HTR-8/SVneo (cell line): Measurements from ENCODE around the gene NUDT22.

Source experiments
- DNase-seq: peaks from one replicate; pipeline ENCODE4 v3.0.0; 2011; ENCODE audit warnings: low spot score, mixed read lengths; ENCODE audit not compliant: insufficient read length
- FAIRE-seq: peaks from 2 replicates; lab custom pipeline; 2011; peaks lifted over from hg19 to GRCh38; lab: Jason Lieb, UNC

The NUDT22 gene

DNA sequence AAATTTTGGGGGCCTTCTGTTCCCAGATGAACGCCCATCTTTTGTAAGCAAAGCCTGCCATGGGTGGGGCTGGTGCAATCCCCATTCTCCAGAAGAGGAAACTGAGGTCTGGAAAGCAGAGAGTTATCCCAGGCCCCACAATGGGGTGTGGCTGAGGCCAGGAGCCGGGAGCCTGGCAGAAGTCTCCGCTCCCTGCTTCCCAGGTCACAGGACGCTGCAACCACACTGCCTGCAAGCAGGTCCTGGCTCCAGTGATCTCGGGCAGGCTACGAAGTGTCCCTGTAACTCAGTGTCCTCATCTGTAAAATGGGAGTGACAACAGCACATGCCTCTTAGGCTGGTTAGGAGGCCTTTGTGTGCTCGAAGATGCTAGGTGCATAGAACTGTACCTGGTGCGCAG is 27.0 kb downstream of the NUDT22 start:
- FAIRE-seq (no peak), DNase-seq (no peak)

DNA sequence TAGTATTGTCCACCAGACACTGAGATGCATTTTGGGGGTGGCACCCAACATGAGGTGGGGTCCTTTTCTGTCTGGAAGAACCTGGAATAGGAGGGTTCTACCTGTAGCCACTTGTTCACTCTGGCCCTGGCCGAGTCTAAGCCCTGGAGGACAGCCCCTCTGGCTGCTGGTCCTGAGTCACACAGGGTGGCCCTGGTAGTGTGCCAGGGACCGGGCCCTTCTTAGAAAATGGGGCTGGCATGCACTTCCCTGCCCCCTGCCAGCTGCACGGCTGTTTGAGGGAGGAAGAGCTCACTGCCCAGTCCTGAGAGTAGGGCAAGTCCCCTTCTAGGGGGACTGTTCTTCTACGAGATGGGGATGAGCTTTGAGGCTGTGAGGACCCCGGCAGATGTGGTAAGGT is 27.4 kb downstream of the NUDT22 start:
- FAIRE-seq (no peak), DNase-seq (no peak)

DNA sequence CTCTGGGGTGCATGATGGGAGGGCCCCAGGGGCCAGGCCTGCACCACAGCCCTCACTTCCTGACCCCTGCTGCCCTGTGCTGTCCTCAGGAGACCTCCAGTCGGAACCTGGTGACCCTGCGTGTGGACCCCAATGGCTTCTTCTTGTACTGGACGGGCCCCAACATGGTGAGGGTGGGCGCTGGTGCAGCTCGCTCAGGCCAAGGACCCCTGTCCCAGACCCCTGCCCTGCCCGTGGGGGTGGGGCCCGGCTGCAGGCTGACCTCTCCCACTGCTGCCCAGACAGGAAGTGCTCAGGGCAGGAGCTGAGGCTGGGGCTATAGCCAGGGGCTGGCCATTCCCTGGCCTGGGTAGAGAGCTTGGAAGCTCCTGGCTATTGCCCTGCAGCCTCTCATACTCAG is 28.3 kb downstream of the NUDT22 start:
- FAIRE-seq, result no peak
- DNase-seq, result no peak

DNA sequence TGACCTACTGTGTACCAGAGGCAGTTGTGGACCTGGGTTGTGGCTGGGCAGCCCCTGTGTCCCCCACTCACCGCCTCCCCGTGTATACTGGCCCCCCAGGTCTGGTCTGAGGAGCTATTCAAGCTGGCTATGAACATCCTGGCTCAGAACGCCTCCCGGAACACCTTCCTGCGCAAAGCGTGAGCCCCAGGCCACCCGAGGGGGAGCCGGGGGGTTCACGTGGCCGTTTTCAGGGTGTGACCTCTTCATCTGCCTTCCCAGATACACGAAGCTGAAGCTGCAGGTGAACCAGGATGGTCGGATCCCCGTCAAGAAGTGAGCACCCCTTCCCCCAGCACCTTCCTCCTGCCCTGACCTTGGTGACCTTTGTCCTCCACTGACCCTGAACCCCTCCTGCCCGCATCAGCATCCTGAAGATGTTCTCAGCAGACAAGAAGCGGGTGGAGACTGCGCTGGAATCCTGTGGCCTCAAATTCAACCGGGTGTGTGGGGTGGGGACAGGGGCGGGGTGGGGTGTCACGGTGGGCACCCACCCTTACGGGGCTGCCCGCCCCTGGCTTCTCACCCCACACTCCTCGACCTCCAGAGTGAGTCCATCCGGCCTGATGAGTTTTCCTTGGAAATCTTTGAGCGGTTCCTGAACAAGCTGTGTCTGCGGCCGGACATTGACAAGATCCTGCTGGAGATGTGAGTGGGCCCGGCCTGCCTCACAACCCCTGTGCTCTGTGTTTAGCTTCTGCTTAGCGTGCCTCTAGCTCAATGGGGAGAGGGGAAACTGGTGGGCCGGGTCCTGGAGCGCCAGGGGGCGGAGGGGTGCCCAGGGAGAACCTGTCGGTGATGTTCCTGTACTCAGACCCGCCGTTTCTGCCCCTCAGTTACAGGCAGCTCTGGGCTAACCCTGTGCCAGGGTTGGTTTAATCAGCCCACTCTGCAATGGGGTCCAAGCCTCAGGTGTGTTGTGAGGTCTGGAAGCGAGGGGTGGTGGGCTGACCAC is 29.4 kb downstream of the NUDT22 start:
- DNase-seq, result no peak
- FAIRE-seq, result no peak

DNA sequence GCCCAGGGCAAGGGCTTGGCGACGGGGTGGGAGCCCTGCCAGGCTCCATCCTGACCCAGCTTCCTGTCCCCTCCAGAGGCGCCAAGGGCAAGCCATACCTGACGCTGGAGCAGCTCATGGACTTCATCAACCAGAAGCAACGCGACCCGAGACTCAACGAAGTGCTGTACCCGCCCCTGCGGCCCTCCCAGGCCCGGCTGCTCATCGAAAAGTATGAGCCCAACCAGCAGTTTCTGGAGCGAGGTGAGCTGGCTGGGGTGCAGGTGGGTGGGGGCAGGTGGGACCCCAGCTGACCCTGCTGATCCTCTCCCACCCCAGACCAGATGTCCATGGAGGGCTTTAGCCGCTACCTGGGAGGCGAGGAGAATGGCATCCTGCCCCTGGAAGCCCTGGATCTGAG is 30.2 kb downstream of the NUDT22 start:
- FAIRE-seq, result no peak
- no peak for DNase-seq

DNA sequence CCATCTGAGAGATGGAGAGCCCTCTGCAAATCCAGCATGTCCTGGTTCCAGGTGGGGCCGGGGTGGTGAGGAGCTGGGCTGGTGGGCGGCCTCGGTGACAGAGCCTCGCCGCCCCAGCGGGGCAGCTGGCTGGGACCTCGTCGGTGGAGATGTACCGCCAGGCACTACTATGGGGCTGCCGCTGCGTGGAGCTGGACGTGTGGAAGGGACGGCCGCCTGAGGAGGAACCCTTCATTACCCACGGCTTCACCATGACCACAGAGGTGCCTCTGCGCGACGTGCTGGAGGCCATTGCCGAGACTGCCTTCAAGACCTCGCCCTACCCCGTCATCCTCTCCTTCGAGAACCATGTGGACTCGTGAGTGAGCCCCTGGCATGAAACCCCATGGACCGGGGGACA is 32.3 kb downstream of the NUDT22 start:
- DNase-seq (no peak), FAIRE-seq (no peak)

DNA sequence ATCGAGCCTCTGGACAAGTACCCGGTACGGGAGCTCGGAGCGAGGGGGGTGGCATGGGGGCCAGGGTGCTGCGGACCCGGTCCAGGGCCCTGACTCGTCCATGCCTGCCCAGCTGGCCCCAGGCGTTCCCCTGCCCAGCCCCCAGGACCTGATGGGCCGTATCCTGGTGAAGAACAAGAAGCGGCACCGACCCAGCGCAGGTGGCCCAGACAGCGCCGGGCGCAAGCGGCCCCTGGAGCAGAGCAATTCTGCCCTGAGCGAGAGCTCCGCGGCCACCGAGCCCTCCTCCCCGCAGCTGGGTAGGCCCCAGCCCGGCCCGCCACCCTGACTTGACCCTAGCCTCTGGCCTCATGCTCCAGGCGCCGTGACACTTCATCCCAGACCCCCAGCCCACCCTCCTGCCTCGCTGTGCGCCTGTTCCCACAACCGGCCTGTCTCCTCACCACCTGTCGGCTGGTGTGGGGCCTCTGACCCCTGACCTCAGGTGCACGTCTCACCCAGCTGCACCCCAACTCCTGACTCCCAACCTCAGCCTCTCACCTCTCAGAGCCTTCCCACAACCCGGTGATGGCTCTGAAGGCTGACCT is 33.0 kb downstream of the NUDT22 start:
- DNase-seq (no peak), FAIRE-seq (no peak)

DNA sequence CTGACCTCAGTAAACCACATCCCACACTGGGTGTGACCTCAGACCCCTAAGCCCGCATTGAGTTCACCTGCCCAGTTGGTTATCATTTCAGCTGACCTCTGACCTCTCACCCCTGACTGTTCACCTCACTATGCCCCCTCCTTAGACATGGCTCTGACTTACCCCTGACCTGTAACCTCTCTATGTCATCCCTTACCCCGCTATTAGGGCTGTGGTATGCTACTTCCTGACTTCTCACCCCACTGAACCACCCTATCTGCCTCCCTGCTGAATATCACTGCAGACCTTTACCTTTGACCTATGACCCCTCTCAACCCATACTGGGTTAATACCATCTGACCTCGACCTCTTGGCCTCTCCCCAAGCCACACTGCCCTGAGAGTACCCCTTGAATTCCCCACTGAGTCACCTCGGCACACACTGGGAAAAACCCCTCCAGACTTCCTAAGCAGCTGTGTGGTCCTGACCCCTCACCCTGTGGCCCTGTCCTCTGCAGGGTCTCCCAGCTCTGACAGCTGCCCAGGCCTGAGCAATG is 33.5 kb downstream of the NUDT22 start:
- FAIRE-seq (no peak), DNase-seq (no peak)

DNA sequence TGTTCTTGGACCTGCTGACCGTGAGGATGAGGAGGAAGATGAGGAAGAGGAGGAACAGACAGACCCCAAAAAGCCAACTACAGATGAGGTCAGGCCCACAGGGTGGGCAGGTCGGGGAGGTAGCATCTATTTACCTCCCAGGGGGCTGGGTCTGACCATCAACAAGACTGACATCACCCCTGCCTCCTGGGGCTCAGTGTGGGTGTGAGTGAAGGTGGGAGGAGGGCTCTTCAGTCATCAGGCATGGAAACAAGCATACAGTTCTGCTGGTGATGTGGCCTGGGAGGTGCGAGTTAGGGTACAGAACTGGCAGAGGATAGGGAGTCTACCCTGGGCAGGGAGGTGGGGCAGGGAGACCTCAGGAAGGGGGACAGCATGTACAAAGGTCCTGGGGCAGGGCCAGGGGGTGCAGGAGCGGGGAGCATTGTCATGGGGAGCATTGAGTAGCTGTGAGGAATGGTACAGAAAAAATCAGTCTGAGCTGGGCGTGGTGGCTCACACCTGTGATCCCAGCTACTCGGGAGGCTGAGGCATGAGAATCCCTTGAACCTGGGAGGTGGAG is 34.2 kb downstream of the NUDT22 start:
- DNase-seq (no peak), FAIRE-seq (no peak)

DNA sequence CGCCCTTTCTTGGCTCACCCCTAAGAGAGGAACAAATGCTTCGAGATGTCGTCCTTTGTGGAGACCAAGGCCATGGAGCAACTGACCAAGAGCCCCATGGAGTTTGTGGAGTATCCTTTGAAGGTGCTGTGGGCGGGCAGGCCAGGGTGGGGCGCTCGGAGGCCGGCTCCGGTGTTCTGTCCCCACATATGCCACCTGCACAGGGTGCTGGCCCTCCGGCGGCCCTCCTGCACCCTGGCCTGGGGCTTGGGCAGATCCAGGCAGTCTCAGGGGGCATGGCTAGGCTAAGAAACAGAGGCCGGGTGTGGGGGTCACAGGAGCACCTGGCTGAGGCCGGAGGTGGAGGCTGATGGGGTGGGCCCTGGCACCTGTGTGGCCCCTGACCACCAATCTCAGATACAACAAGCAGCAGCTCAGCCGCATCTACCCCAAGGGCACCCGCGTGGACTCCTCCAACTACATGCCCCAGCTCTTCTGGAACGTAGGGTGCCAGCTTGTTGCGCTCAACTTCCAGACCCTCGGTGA is 35.5 kb downstream of the NUDT22 start:
- no peak for DNase-seq
- no peak for FAIRE-seq

DNA sequence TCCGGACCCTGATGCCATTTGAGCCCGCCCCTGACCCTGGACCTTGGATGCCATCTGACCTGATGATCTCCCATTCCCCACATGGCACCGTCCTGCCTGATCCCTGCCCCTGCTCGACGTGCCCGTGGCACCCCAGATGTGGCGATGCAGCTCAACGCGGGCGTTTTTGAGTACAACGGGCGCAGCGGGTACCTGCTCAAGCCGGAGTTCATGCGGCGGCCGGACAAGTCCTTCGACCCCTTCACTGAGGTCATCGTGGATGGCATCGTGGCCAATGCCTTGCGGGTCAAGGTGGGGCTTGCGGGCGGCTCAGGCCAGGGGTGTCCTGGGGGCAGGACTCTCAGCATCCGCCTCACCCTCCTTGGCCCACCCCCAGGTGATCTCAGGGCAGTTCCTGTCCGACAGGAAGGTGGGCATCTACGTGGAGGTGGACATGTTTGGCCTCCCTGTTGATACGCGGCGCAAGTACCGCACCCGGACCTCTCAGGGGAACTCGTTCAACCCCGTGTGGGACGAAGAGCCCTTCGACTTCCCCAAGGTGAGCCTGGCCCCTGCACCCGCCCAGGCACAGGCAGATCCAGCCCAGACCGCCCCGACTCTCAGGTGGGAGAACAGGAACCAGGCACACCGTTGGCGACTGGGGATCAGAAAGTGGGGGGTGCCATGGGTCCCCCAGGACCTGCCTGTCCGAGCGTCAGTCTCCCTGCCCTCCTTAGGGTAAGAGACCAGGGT is 36.4 kb downstream of the NUDT22 start:
- no peak for FAIRE-seq
- no peak for DNase-seq

DNA sequence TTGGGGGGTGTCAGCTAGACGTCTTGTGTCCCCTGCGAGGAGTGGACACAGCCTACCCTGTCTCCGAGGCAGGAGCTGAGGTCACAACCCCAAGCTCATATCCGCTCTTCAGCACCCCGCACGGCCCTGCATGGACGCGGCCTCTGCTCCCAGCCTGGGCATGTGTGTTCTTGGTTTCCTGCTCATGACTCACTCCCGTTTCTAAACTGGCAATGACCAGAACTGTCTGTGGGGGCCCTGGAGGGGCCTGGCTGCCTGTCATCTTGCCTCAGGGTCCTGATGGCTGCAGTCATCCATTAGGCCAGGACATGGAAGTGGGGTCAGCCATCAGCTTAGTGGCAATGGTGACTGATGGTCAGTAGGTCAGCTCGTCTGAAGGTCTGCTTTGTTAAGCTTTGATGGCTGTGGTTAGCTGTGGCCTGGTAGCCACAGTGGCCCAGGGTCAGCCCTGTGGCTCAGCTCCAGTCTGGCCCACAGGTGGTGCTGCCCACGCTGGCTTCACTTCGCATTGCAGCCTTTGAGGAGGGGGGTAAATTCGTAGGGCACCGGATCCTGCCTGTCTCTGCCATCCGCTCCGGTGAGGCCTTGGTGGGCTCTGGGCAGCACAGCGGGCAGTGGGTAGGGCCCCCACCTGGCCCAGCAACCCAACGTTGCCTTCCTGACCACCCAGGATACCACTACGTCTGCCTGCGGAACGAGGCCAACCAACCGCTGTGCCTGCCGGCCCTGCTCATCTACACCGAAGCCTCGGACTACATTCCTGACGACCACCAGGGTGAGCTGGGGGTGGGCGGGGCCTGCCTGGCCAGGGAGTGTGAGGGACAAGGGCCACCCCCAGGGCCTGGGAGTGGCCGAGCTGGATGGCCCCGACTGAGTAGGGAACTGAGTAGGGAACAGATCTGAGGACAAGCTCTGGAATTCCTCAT is 37.2 kb downstream of the NUDT22 start:
- no peak for DNase-seq
- no peak for FAIRE-seq

DNA sequence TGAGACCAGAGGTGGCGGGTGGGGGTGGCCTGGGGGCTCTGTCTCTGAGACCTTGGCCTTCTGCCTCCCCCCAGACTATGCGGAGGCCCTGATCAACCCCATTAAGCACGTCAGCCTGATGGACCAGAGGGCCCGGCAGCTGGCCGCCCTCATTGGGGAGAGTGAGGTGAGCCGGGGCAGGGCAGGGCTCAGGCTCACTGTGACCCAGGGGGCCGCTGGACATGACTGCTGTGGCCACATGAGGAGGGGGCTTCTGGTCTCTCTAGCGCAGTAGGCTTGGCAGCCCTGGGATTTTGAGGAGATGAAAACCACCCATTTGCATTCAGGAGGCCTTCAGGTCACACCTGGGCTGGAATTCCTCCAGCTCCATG is 37.9 kb downstream of the NUDT22 start:
- DNase-seq (no peak), FAIRE-seq (no peak)

DNA sequence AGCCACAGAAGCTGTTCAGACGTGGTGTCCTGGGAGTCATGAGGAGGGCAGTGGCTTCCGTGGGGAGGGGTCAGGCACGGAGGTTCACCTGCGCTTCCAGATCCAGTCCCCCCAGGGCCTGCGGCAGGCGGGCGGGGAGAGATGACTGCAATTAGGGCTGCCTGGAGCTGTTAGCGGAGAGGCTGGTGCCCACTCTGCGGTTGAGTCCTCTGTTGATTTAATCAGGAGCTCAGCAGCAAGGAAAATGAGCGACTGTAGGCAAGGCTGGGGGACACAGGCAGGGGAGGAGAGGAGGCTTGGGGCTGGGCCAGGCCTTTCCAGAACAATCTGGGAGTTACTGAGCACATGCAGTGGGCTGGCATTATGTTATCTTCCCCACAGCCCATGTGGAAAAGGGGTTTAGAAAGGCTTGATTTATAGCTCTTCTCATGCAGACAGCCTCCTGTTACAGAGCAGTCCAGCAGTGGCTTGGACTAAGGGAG is 38.3 kb downstream of the NUDT22 start:
- no peak for DNase-seq
- no peak for FAIRE-seq

DNA sequence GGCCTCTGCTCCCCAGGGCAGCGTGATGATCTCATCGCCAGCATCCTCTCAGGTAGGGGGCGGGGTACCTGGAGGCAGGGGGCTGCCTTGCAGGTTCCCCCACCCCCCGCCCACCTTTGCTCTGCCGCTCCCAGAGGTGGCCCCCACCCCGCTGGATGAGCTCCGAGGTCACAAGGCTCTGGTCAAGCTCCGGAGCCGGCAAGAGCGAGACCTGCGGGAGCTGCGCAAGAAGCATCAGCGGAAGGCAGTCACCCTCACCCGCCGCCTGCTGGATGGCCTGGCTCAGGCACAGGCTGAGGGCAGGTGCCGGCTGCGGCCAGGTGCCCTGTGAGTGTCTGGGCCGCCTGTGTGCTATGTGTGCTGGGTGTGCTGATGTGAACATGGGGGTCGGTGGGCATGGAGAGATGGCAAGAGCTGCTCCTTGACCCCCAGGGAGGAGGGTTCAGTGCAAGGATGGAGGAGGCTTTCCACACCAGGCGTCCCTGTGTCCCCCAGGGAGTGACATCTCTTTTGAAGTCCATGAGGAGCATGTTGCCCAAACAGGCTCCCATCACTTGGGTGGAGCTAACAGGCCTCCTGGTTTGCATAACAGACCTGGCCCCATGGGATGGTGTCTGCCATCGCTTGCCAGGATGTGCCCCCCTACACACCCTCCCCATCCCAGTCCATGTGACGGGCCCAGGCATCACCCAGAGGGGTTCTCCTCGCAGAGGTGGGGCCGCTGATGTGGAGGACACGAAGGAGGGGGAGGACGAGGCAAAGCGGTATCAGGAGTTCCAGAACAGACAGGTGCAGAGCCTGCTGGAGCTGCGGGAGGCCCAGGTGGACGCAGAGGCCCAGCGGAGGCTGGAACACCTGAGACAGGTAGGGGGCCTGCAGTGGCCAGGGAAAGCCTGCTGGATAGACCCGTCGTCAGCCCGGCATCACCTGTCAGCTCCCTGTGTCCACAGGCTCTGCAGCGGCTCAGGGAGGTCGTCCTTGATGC is 39.4 kb downstream of the NUDT22 start:
- DNase-seq (no peak), FAIRE-seq (no peak)

DNA sequence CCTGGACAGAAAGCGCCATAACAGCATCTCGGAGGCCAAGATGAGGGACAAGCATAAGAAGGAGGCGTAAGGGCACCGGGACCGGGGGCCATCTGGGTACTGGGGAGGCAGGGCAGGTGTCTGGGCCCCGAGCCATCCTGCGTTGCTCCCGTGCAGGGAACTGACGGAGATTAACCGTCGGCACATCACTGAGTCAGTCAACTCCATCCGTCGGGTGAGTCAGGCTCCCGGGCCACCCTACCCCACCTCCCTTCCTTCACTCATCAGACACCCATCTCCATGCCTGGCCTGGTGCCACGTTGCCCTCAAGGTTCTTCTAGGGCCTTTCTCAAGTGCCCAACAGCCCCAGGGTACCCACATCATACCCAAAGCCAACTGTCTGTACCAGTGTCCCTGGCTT is 40.3 kb downstream of the NUDT22 start:
- FAIRE-seq, result no peak
- no peak for DNase-seq

DNA sequence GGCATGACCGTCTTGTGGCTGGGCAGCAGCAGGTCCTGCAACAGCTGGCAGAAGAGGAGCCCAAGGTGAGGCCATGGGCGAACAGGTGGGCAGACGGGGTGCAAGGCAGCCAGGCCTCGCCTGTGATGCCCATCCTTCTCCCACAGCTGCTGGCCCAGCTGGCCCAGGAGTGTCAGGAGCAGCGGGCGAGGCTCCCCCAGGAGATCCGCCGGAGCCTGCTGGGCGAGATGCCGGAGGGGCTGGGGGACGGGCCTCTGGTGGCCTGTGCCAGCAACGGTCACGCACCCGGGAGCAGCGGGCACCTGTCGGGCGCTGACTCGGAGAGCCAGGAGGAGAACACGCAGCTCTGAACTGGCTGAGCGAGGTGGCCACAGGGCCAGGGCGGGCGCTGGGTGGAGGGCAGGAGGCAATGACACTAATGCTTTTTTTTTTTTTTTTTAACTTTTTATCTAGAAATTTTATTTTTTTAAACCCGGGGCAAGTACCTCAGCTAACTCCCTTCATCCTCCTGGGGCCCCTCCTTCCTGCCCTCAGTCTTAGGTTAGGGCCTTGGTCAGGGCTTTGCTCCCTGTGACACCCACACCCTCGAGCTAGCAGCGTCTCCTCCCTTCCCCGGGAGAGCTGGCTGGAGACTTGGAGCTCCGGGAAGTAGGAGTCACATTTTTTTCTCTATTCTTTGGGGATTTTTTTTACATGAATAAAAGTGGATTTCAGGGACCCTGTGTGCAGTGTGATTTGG is 41.3 kb downstream of the NUDT22 start:
- DNase-seq (no peak), FAIRE-seq (no peak)
